ENCODE results near the gene RPL19. TPM values are rescaled to one million over a fixed set of nuclear protein-coding genes. Genes with fewer than 3 reads are reported as not detected.
"Not testable (repeated sequence)": the region's sequence is repeated elsewhere in the genome, so short reads cannot be mapped to it uniquely, and the experiment has no call there.

RPL19 gene
- total RNA-seq, 2 donors from 2014 or later = 2,719 to 2,768 TPM

- DNase-seq (ENCODE audit: low spot score in 2 of 2); ATAC-seq; H3K9me3 Mint-ChIP-seq; H3K36me3 Mint-ChIP-seq; H3K27ac Mint-ChIP-seq: not testable (repeated sequence)
Observed at GRCh38 chr17:39168503-39168902, 31.6 kb upstream of the RPL19 start.

DNA sequence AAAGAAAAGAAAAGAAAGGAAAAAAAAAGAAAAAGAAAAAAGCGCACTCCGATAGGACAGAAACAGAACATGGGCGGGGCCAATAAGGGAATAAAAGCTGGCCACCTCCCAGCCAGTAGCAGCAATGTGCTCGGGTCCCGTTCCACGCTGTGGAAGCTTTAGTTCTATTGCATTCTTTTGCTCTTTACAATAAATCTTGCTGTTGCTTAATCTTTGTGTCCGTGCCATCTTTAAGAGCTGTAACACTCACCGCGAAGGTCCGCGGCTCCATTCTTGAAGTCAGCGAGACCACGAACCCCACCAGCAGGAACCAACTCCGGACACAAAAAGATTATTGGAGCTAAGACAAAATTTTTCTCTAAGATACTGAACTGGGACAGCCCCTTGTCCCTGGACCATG, 31.0 kb upstream of the RPL19 start:
- H3K36me3 Mint-ChIP-seq = peaks cover 0 to 8% of the 10 kb centered on the region in 2 donors
- DNase-seq (ENCODE audit: low spot score in 2 of 2) = no peak
- ATAC-seq = no peak
- H3K9me3 Mint-ChIP-seq = peaks cover 0 to 4% of the 10 kb centered on the region in 2 donors
- no peak overlapping the region for H3K27ac Mint-ChIP-seq

- H3K36me3 Mint-ChIP-seq = peaks cover 0 to 8% of the 10 kb centered on the region in 2 donors
- H3K27ac Mint-ChIP-seq = no peak overlapping the region
- DNase-seq (ENCODE audit: low spot score in 2 of 2) (no peak), ATAC-seq (no peak)
- peaks cover 0 to 4% of the 10 kb centered on the region in 2 donors for H3K9me3 Mint-ChIP-seq
Observed at GRCh38 chr17:39169518-39169917, 30.6 kb upstream of the RPL19 start.

DNA sequence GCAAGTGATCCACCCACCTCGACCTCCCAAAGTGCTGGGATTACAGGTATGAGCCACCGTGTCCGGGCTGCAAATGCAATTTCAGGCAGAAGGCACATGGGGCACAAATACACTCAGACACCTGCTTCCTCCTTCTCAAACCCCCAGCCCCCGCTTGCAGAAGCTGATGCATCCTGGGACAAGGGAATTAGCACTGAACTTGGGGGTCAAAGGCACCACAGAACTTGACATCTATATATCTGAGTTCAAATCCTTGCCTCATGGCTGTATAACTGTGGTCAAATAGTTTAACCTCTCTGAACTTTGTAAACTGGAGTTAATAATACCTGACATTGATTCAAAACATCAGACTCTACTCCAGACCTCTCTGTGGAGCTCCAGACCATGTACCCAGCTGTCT, 30.0 kb upstream of the RPL19 start:
- no peak overlapping the region for H3K27ac Mint-ChIP-seq
- H3K9me3 Mint-ChIP-seq = peaks cover 0 to 4% of the 10 kb centered on the region in 2 donors
- H3K36me3 Mint-ChIP-seq = peaks cover 0 to 5% of the 10 kb centered on the region in 2 donors
- no peak for DNase-seq (ENCODE audit: low spot score in 2 of 2)
- ATAC-seq = no peak

- no peak for DNase-seq (ENCODE audit: low spot score in 2 of 2)
- Mint-ChIP-seq H3K9me3 (peaks cover 0 to 4% of the 10 kb centered on the region in 2 donors), H3K36me3 (peaks cover 0 to 4% of the 10 kb centered on the region in 2 donors), H3K27ac (no peak overlapping the region)
- no peak for ATAC-seq
Observed at GRCh38 chr17:39170558-39170957, 29.5 kb upstream of the RPL19 start.

GRCh38 chr17:39171933-39172332, 28.1 kb upstream of the RPL19 start:
- no peak overlapping the region for H3K27ac Mint-ChIP-seq
- H3K9me3 Mint-ChIP-seq = peaks cover 0 to 4% of the 10 kb centered on the region in 2 donors

GRCh38 chr17:39173080-39173479, 27.0 kb upstream of the RPL19 start:
- ATAC-seq (peak in 1 of 2 donors; percentile 9), DNase-seq (ENCODE audit: low spot score in 2 of 2) (no peak)
- Mint-ChIP-seq H3K27ac (peak overlapping the region; percentile 40 to 50), H3K9me3 (peaks cover 0 to 4% of the 10 kb centered on the region in 2 donors), H3K36me3 (peaks cover 0 to 4% of the 10 kb centered on the region in 2 donors)

More at GRCh38 chr17:39171933-39172332, 28.1 kb upstream of the RPL19 start:
- no peak for ATAC-seq
- peaks cover 0 to 4% of the 10 kb centered on the region in 2 donors for H3K36me3 Mint-ChIP-seq
- DNase-seq (ENCODE audit: low spot score in 2 of 2) = no peak

DNA sequence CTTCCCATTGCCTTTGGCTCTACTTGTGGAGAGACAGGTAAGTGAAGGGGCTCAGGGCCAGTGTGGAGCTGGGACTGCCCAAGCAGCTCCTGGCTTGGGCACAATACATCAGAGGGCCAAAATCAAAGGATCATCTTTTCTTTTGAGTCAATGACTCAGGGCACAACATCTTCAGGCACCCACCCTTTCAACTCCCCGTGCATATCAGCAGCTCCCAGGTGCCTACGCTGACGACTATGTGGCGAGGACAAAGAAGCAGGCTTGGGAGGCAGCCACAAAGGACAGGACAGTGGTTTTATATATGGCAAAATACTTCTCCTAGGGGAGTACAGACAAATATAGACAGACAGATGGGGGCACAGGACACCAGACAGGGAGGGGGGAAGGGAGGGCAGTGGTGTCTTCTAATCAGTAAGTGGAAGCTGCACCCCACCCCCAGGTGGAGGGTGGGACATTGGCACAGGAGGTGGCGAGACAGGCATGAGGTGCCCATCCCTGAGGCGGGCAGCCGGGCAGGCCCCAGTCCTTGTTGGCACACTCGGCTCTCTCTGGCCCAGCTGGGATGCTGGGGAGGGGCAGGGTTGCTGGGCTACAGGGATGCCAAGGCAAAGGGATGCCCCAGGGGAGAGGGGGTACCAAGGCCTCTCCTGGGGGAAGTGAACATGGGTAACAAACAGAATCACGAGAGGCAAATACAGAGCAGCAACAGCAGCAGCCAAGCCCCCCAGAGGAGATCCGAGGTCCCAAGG, 26.4 kb upstream of the RPL19 start:
- no peaks in the 10 kb centered on the region for H3K9me3 Mint-ChIP-seq
- no peaks in the 10 kb centered on the region for H3K36me3 Mint-ChIP-seq
- no peak for ATAC-seq
- no peak for DNase-seq (ENCODE audit: low spot score in 2 of 2)
- peak overlapping the region in 1 of 2 donors; percentile 40 for H3K27ac Mint-ChIP-seq

- H3K27ac Mint-ChIP-seq = no peak overlapping the region
- H3K9me3 Mint-ChIP-seq = no peaks in the 10 kb centered on the region
- ATAC-seq (peak; percentile 83 to 85), DNase-seq (ENCODE audit: low spot score in 2 of 2) (peak in 1 of 2 donors; percentile 77)
- no peaks in the 10 kb centered on the region for H3K36me3 Mint-ChIP-seq
Observed at GRCh38 chr17:39174920-39175694, 25.0 kb upstream of the RPL19 start.

DNA sequence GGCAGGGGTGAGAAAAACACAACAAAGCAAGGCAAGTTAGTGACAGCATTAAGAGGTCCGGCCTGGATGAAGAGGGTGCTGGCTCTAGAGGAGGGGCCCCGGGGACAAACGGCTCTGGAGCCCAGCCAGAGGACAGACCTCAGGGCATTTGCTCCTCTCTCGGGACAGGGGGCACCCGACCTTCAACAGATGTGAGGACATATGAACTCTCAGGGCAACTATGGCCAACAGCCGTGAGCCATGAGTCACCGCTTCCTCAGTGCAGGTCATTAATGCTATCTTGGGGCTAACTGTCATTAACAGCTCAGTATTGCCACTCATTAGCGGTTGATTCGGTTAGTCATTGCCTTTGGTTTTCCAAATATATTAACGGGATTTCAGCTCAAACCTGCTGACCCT, 24.4 kb upstream of the RPL19 start:
- H3K9me3 Mint-ChIP-seq = no peaks in the 10 kb centered on the region
- no peak for DNase-seq (ENCODE audit: low spot score in 2 of 2)
- no peak overlapping the region for H3K27ac Mint-ChIP-seq
- ATAC-seq = no peak
- H3K36me3 Mint-ChIP-seq = no peaks in the 10 kb centered on the region

DNA sequence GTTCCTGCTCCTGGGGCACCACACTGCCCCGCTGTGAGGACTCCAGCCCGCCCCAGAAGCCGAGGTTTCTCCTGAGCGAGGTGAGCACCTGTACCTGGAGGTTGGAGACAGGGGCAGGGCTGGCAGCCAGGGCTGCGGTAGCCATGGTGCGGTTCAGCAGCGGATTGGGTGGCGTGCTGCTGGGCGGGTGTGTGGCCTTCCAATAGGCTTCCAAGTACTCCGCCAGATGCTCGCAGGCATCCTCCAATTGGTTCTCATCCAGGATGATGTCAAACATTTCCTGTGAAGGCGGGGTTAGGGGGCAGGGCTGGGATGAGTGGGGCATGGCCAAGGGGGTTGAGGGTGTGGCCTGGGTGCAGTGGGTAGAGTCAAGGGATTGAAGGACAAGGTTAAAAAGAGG, 22.8 kb upstream of the RPL19 start:
- Mint-ChIP-seq H3K27ac (no peak overlapping the region), H3K36me3 (no peaks in the 10 kb centered on the region), H3K9me3 (no peaks in the 10 kb centered on the region)
- DNase-seq (ENCODE audit: low spot score in 2 of 2) (no peak), ATAC-seq (peak in 1 of 2 donors; percentile 42)

DNA sequence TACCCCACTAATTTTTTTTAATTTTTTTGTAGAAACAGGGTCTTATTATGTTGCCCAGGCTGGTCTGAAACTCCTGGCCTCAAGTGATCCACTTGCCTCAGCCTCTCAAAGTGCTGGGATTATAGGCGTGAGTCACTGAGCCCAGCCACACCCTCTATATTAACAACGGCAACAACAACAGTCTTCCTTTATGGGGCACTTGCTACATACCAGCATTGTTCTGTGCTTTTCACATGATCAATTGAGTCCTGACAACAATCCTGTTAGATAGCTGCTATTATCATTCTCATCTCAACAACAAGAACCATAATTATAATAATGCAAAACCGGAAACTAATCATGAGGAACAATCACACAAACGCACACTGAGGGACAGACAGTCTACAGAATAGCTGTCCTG, 21.5 kb upstream of the RPL19 start:
- DNase-seq (ENCODE audit: low spot score in 2 of 2) (no peak), ATAC-seq (no peak)
- H3K27ac Mint-ChIP-seq = peak overlapping the region in 1 of 2 donors; percentile 52
- no peaks in the 10 kb centered on the region for H3K9me3 Mint-ChIP-seq
- H3K36me3 Mint-ChIP-seq = no peaks in the 10 kb centered on the region

GRCh38 chr17:39181303-39181702, 18.8 kb upstream of the RPL19 start:
- Mint-ChIP-seq H3K27ac (no peak overlapping the region), H3K36me3 (no peaks in the 10 kb centered on the region), H3K9me3 (no peaks in the 10 kb centered on the region)
- ATAC-seq (no peak), DNase-seq (ENCODE audit: low spot score in 2 of 2) (no peak)

GRCh38 chr17:39183045-39183444, 17.0 kb upstream of the RPL19 start:
- H3K36me3 Mint-ChIP-seq = no peaks in the 10 kb centered on the region

DNA sequence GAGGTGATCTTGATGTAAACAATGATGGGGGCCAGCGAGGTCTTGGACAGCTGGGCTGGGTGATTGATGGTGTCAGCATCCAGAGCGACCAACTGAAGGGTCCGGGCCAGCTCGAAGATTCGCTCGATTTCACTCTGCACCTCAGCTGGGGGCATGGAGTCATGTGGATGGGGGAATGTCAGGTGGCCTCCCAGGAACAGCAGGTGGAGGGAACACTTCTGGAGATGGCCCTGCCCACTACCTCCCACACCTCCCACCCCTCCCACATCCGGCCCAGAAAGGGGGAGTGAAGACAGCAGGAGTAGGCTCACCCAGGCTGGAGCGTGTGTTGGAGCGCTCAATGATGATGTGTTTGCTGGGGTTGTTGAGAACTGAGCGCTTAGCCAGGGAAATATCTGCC, 16.4 kb upstream of the RPL19 start:
- Mint-ChIP-seq H3K36me3 (no peaks in the 10 kb centered on the region), H3K9me3 (no peaks in the 10 kb centered on the region), H3K27ac (peak overlapping the region in 1 of 2 donors; percentile 55)
- ATAC-seq (no peak), DNase-seq (ENCODE audit: low spot score in 2 of 2) (no peak)

More at GRCh38 chr17:39183045-39183444, 17.0 kb upstream of the RPL19 start:
- Mint-ChIP-seq H3K27ac (no peak overlapping the region), H3K9me3 (no peaks in the 10 kb centered on the region)
- DNase-seq (ENCODE audit: low spot score in 2 of 2) = no peak
- no peak for ATAC-seq

DNA sequence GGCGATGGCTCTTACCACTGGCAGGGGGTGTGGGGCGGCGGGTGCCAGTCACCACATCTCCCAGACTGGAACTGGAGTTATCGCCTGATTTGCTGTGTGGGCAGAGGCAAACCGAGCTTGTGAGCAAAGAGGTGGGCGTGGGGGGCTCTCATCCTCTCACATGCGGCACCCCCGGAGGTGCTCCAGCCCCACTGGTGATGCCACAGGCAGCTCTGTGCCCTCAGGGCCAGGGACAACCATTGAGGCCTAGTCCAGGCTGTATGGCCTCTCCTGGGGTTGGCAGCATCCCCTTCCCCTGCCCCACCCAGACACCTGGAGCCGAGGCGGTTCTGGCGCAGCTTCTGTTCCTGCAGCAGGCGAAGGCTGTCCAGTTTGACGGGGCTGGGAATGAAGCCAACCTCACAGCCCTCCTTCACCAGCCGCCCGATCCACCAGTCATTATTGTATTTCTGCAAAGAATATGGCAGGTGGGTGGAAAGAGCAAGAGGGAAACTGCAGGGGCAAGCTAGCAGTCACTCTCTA, 13.5 kb upstream of the RPL19 start:
- no peak for DNase-seq (ENCODE audit: low spot score in 2 of 2)
- H3K36me3 Mint-ChIP-seq = no peaks in the 10 kb centered on the region
- H3K9me3 Mint-ChIP-seq = no peaks in the 10 kb centered on the region
- no peak overlapping the region for H3K27ac Mint-ChIP-seq
- no peak for ATAC-seq

DNA sequence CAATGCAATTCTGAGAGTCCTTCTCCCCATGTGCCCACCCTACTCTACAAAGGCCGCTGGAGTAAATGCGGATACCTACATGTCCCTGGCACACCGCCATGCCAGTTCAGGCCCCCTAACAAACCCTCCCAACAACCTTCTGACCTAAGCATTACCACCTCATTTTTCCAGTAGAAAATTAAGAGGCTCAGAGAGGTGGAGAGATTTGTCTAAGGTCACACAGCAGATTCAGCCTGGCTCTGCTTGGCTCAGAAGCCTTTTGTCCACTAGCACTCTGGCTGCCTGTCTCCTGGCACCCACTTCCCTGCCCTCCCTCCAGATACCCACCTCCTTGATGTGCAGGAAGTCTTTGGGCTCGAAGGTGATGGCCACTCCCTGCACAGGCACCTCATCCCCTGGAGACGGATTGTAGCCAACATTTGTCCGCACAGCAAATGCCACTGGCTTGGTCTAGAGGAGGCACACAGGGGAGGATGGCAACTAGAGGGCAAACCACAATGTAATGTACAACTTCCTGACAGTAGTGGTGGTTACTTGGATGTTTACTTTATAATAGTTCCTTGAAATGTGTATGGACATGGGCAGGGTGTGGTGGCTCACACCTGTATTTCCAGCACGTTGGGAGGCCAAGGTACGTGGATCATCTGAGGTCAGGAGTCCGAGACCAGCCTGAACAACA, 12.8 kb upstream of the RPL19 start:
- Mint-ChIP-seq H3K36me3 (no peaks in the 10 kb centered on the region), H3K27ac (no peak overlapping the region), H3K9me3 (no peaks in the 10 kb centered on the region)
- ATAC-seq = no peak
- DNase-seq (ENCODE audit: low spot score in 2 of 2) = no peak
